Eye (tissue), 1 donor: ENCODE measurements around the gene ATOX1.

Source experiments
- DNase-seq: peaks from one replicate; pipeline ENCODE4 v3.0.0-alpha.2; 2015

Gene ATOX1

GRCh38 chr5:151766975-151767374 lies 8.5 kb upstream of the ATOX1 start:
- no peak for DNase-seq

GRCh38 chr5:151764801-151765200 lies 6.4 kb upstream of the ATOX1 start:
- no peak for DNase-seq

GRCh38 chr5:151758141-151758429 lies 346 bp downstream of the ATOX1 start:
- DNase-seq: no peak

- DNase-seq: no peak
These were observed 944 bp downstream of the ATOX1 start for GRCh38 chr5:151757233-151758140.

- DNase-seq: no peak
These were observed 3.0 kb downstream of the ATOX1 start for GRCh38 chr5:151755383-151755782.

- DNase-seq: no peak
These were observed 6.8 kb downstream of the ATOX1 start for GRCh38 chr5:151751593-151751992.

GRCh38 chr5:151751091-151751490 lies 7.3 kb downstream of the ATOX1 start:
- DNase-seq: no peak

GRCh38 chr5:151750121-151750520 lies 8.3 kb downstream of the ATOX1 start:
- DNase-seq: no peak

- DNase-seq: no peak
These were observed 13.2 kb downstream of the ATOX1 start for GRCh38 chr5:151745071-151745705.

GRCh38 chr5:151743530-151743929 lies 14.9 kb downstream of the ATOX1 start:
- DNase-seq: no peak

- peak; percentile 84 for DNase-seq
These were observed 15.5 kb downstream of the ATOX1 start for GRCh38 chr5:151742870-151743294.

GRCh38 chr5:151741678-151742423 lies 16.6 kb downstream of the ATOX1 start:
- no peak for DNase-seq

GRCh38 chr5:151740958-151741373 lies 17.5 kb downstream of the ATOX1 start:
- no peak for DNase-seq

- DNase-seq: peak; percentile 92
These were observed 18.0 kb downstream of the ATOX1 start for GRCh38 chr5:151740336-151740942.

GRCh38 chr5:151739939-151740335 lies 18.5 kb downstream of the ATOX1 start:
- DNase-seq: peak; percentile 77

- DNase-seq: no peak
These were observed 19.0 kb downstream of the ATOX1 start for GRCh38 chr5:151739395-151739794.

GRCh38 chr5:151738125-151738848 lies 20.1 kb downstream of the ATOX1 start:
- DNase-seq: no peak

- no peak for DNase-seq
These were observed 21.0 kb downstream of the ATOX1 start for GRCh38 chr5:151737431-151737830.

GRCh38 chr5:151735646-151736045 lies 22.8 kb downstream of the ATOX1 start:
- no peak for DNase-seq

GRCh38 chr5:151734064-151734408 lies 24.4 kb downstream of the ATOX1 start:
- no peak for DNase-seq

GRCh38 chr5:151733358-151734063 lies 24.9 kb downstream of the ATOX1 start:
- no peak for DNase-seq

GRCh38 chr5:151730381-151730780 lies 28.1 kb downstream of the ATOX1 start:
- no peak for DNase-seq
